GM10266 (cell line): ENCODE results near the gene DIPK2A.

Source experiments
- DNase-seq: peaks from one replicate; pipeline ENCODE4 v3.0.0; 2012; ENCODE audit errors: extremely low spot score
- TF ChIP-seq, protein P1 (sequence below): IDR thresholded peaks from 2 replicates; pipeline ENCODE4 v1.5.1; 2012; ENCODE audit warnings: mild to moderate bottlenecking, low read depth; ENCODE audit not compliant: control insufficient read depth, insufficient read depth; ENCODE audit errors: missing control alignments

DIPK2A gene

DNA sequence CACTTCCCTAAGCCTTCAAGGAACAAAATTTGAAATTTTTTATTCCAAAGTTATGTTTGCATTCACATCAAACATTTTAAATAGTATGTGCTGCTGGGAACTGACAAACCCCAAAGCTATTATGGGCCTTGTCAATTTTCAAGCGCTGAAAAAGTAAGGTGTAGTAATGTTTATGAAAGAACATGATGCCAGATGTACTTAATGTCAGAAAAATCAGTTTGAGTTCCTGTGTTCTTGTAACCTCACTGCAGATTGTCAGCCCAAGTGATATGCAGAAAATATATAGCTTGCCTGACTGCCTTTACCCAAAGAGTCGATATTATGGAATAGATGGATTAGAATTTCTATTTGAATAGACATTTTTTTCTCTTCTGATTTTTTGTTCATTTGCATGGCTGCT is 20.8 kb upstream of the DIPK2A start:
- TF ChIP-seq, protein P1, sequence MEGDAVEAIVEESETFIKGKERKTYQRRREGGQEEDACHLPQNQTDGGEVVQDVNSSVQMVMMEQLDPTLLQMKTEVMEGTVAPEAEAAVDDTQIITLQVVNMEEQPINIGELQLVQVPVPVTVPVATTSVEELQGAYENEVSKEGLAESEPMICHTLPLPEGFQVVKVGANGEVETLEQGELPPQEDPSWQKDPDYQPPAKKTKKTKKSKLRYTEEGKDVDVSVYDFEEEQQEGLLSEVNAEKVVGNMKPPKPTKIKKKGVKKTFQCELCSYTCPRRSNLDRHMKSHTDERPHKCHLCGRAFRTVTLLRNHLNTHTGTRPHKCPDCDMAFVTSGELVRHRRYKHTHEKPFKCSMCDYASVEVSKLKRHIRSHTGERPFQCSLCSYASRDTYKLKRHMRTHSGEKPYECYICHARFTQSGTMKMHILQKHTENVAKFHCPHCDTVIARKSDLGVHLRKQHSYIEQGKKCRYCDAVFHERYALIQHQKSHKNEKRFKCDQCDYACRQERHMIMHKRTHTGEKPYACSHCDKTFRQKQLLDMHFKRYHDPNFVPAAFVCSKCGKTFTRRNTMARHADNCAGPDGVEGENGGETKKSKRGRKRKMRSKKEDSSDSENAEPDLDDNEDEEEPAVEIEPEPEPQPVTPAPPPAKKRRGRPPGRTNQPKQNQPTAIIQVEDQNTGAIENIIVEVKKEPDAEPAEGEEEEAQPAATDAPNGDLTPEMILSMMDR, result no peak
- no peak for DNase-seq

DNA sequence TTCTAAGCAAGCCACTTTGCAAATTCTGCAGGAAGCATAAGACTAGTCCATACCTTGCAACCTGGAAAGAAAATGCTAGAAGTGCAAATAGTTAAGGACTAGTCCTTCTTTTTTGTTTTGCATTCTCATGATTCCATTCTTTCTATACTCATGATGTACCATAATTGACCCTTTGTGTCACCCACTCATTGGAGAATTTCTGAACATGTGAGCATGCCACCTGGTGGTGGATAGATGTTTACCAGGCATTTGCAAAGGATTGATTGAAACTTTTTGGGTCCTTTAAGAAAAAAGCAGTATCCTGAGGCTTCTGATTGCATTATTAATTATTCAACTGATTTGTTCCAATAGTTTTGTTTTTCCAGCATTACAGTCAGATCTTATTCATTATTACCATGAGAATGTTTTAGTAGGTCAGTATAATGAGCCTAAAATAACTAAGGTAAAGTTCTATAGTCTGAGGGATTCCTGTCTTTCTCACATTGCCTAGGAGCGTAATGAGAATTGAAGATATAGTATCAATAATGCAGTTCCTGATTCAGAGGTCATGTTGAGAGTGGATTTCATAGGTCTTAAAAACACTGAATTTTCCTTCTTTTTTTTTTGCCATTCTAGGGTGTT is 20.2 kb upstream of the DIPK2A start:
- TF ChIP-seq, protein P1, result peak; percentile 67
- DNase-seq, result peak; percentile 31

DNA sequence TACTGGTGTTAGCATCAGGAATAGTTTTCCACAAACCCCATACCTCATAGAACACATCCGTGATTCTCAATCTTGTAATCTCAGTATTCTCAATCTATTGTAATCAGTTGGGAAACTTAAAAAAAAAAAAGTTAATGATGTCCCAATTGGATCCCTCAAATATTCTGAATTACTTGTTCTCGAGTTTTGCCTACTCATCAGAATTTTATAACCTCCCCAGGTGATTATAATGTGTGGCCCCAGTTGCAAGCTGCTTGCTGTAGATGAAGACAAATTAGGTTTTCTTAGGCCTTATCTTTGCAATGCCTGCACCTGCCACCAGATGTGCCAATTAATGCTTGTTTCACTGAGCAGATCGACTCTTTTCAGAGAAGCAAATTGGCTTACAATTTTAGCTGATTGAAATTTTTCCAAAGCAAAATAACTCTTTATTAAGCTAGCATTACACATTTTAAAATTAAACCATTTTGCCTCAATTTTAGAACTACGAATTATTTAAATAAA is 19.0 kb upstream of the DIPK2A start:
- DNase-seq, result no peak
- TF ChIP-seq, protein P1, result no peak

DNA sequence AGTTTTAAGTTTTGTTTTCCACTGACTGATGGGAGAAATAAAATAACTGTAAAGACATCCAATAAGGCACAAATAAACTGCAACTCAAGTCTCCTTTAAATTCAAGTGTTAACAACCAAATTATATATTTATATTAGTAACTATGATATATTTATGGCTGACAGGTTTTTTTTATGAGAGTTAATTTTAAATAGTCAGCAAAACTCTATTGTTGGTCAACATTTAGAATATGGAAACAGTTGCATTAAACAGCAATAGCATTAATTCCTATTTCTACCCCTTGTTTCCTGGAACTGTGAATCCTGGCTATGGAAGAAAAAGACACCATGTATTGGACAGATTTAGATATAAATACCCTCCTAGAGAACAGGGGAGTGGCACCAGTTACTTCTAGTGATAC is 16.5 kb upstream of the DIPK2A start:
- DNase-seq, result no peak
- TF ChIP-seq, protein P1, result no peak

DNA sequence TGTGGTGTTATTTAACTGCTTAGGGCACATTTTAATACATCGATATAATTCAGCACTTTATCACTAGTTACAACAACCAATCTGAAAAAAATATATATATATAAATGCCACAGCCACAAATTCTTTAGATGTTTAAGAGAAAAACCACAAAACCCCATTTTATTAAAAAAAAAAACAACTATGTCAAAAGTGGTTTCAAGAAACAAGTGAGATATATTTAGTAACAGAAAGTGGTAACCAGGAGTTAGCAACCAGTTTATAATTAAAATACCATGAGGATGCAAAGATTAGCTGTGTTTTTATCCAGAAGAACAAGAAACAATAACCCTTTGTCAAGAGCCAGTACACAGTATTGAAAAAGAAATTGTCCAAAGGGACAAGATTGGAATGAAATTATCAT is 14.8 kb upstream of the DIPK2A start:
- TF ChIP-seq, protein P1, result no peak

DNA sequence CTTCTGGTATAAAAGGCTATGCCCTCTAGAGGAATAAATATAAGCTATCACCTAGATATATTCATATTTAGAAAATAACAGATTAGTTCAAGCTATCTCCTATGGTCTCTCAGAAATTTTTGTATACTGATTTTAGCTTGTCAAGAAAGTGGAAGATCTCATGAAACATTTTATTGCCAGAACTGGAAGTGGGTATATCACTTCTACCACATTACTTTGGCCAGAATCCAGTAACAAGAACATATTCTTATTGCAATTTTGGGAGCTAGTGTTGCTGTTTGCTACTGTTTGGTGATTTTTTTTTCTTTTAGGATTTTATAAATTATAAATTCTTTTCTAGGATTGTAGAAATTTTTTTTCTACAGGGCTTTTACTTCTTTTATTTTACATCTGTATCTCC is 14.2 kb upstream of the DIPK2A start:
- no peak for DNase-seq
- TF ChIP-seq, protein P1, result no peak

More for the DNA sequence above, 14.8 kb upstream of the DIPK2A start:
- DNase-seq, result no peak

DNA sequence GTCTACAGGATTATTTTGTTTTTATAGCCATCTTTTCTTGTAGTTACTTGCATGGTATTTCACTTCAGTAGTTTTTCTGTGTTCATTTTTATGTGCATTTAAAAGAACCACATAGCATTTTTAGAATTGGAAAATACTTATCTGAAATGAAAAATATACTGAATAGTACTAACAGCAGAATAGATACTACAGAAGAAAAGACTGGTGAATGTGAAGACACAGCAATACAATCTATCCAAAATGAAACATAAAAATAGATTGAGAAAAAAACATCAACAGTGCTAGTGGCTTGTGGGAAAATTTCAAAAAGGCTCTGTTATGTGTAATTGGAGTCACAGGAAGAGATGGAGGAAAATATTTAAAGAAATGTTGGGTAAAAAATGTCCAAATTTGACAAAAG is 12.7 kb upstream of the DIPK2A start:
- TF ChIP-seq, protein P1, result no peak
- DNase-seq, result no peak
